ENCODE results near the gene CUL7. TPM values are rescaled to one million over a fixed set of nuclear protein-coding genes. Genes with fewer than 3 reads are reported as not detected.
"Not testable (repeated sequence)": the region's sequence is repeated elsewhere in the genome, so short reads cannot be mapped to it uniquely, and the experiment has no call there.

The CUL7 gene
- total RNA-seq, 2 experiments from 2014 or later = 12.7 to 13.0 TPM

DNA sequence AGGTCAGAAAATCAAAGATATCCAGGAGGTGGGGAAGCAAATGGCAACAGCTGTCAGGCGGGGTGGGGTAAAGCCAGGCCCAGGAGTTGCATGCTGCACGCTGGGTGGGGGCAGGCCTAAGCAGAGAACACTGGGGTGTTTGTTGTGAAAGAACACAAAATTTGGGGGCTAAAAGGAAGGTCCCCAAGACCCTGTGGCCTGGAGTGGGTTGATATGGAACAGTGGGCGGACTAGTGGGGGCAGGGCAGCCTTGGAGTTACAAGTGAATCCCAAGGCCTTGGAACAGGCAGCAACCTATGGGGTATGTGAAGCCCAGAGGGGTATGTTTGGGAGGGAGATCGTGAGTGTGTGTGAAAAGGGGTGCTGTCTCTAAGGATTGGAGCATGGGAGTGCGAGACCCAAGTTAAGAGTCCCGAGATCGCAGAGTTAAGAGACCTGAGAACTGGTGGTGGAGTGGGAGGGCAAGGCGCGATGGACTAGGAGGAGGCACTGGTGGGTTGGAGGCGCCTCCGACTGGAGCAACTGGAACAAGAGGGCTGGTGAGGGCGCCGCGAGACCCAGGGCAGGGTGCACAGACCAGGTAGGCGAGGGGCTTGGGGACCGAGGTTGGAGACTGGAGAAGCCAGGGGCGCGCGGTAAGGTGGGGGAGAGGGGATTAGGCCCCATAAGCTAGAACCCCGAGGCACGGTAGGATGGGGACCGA is 658 bp downstream of the CUL7 start:
- Mint-ChIP-seq H3K36me3 (ENCODE audit: low read depth) (peaks cover 55% of the 10 kb centered on the region), H3K4me3 (peak overlapping the region; percentile 96), H3K9me3 (no peaks in the 10 kb centered on the region), H3K4me1 (peaks cover 47% of the 10 kb centered on the region), H3K27me3 (no peaks in the 10 kb centered on the region), H3K27ac (peak overlapping the region; percentile 93)
- no peak for DNase-seq
- ChIA-PET CTCF (interaction anchor here (1.0 to 2.0 kb wide), 6 partner anchors 19 to 124 kb away, joined by 3 to 7 read pairs (median 4); partner anchors contain the start of genes CNPY3 and KLHDC3), POLR2A (interaction anchor here (0.6 to 4.4 kb wide), 17 partner anchors 8 to 331 kb away, joined by 3 to 27 read pairs (median 4); partner anchors contain the start of genes KLHDC3, MEA1, PEX6 and RPL7L1)

DNA sequence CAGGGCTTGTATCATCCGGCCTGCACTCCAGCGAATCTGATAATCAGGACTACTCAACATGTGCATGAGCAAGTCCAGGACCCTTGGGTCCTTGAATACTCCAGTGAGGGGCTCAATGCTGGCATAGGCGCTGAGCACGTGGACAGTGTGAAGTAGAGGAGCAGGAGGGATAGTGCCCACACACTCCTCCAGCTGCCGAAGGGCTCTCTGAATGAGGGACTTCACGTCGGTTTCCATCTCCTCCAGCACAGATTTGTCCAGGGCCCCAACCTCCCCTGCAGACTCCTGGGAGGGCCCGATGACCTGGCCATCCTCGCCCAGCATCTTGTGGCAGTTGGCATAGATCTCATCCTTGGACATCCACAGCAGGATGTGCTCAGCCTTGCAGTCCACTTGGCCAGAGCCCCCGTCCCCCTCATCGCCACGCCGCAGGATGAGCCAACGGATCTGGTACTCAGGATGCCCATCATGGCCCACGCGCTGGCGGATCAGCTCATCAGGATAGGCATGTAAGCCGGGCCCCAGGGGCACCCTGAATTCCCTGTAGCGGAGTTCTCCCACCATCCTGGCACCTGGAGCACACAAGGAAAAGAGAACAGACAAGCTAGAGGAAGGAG is 1.3 kb downstream of the CUL7 start:
- peaks cover 41% of the 10 kb centered on the region for H3K4me1 Mint-ChIP-seq
- peaks cover 49% of the 10 kb centered on the region for H3K36me3 Mint-ChIP-seq (ENCODE audit: low read depth)
- no peaks in the 10 kb centered on the region for H3K9me3 Mint-ChIP-seq
- POLR2A ChIA-PET = interaction anchor here (1.4 to 4.4 kb wide), 4 partner anchors 11 to 122 kb away, joined by 4 to 27 read pairs (median 8); partner anchors contain the start of genes PEX6 and RRP36
- peak overlapping the region; percentile 93 for H3K27ac Mint-ChIP-seq
- CTCF ChIA-PET = interaction anchor here (1.2 kb wide), 1 partner anchor 18 kb away, joined by 4 read pairs; no protein-coding TSS in a partner anchor
- DNase-seq = no peak
- peak overlapping the region; percentile 96 for H3K4me3 Mint-ChIP-seq
- no peaks in the 10 kb centered on the region for H3K27me3 Mint-ChIP-seq

DNA sequence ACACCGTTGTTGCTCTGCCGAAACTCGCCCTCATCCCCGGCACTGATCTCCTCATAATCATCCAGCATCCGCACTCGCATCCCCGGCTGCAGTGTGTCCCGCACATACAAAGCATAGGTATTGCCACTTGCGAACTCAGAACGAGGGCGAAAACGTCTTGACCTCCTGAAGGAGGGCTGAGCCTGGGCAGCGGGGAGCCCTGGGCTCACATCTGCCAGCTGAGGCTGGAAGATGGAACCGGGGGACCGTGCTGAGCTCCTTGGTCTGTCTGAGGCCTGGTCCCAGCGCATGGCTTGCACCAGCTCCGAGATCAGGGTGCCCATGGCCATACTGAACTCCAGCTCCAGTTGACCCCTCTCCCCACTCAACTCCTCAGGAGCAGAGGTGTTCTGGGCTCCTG is 2.7 kb downstream of the CUL7 start:
- Mint-ChIP-seq H3K36me3 (ENCODE audit: low read depth) (peaks cover 49% of the 10 kb centered on the region), H3K4me3 (no peak overlapping the region), H3K27me3 (no peaks in the 10 kb centered on the region), H3K27ac (peak overlapping the region; percentile 26), H3K9me3 (no peaks in the 10 kb centered on the region), H3K4me1 (peaks cover 37% of the 10 kb centered on the region)
- CTCF ChIA-PET = no interaction called here
- DNase-seq = no peak
- POLR2A ChIA-PET = interaction anchor here (2.5 to 4.4 kb wide), 2 partner anchors 8 to 30 kb away, joined by 15 to 27 read pairs; partner anchors contain the start of genes KLC4, MRPL2 and RRP36

DNA sequence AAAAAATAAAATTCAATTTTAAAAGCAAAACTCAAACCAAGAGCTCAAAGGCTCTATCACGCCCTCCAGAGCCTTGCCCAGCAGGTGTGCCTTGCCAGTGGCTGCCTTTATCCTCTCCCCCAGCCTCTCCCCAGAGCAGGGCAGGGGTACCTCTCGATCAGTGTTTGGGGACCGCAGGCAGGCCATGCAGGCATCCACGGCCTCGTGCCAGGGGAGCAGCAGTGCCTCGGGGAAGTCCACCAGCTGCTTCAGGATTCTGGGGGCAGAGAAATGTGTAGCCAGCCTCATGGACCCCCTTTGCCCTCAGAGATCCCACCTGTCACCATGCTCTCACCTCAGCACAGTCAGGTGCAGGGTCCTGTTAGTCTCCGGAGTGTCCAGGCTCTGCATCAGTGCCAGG is 5.7 kb downstream of the CUL7 start:
- Mint-ChIP-seq H3K4me3 (no peak overlapping the region), H3K27me3 (no peaks in the 10 kb centered on the region), H3K4me1 (peaks cover 25% of the 10 kb centered on the region), H3K36me3 (ENCODE audit: low read depth) (peaks cover 38% of the 10 kb centered on the region), H3K27ac (no peak overlapping the region), H3K9me3 (no peaks in the 10 kb centered on the region)
- ChIA-PET CTCF (interaction anchor here (1.1 kb wide), 1 partner anchor 34 kb away, joined by 4 read pairs; the partner anchor contains the start of genes KLHDC3 and MEA1), POLR2A (no interaction called here)
- no peak for DNase-seq

DNA sequence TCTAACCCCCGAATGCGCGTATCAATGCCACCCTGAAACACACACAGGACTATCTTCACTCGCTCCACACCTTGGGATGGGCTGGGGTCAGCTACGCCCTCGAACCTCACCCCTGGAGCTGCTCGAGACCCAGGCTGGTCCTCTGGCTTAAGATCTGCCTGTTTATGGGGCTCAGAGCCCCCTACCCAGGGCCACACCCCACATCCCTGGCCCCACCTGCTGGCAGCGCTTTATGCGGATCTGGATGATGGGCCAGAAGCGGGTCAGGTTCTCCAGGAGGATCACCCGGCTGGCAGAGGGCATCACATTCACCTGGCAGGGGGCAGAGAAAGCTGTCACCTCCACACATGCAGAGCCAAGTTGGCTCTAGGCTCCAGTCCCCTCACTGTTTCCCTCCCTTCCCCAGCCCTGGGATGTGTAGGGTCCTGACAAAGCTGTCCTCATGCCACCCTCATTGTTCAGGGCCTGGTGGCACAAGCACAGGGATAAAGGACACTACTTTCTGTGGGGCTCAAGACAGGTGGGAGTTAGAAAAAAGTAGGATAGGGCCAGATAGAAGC is 8.2 kb downstream of the CUL7 start:
- no peaks in the 10 kb centered on the region for H3K9me3 Mint-ChIP-seq
- H3K4me1 Mint-ChIP-seq = peaks cover 3% of the 10 kb centered on the region
- H3K27ac Mint-ChIP-seq = no peak overlapping the region
- ChIA-PET CTCF (no interaction called here), POLR2A (interaction anchor here (0.8 to 1.2 kb wide), 4 partner anchors 8 to 31 kb away, joined by 3 read pairs; partner anchors contain the start of genes CUL7 and KLHDC3)
- DNase-seq = no peak
- H3K4me3 Mint-ChIP-seq = no peak overlapping the region
- no peaks in the 10 kb centered on the region for H3K27me3 Mint-ChIP-seq
- H3K36me3 Mint-ChIP-seq (ENCODE audit: low read depth) = peaks cover 30% of the 10 kb centered on the region

DNA sequence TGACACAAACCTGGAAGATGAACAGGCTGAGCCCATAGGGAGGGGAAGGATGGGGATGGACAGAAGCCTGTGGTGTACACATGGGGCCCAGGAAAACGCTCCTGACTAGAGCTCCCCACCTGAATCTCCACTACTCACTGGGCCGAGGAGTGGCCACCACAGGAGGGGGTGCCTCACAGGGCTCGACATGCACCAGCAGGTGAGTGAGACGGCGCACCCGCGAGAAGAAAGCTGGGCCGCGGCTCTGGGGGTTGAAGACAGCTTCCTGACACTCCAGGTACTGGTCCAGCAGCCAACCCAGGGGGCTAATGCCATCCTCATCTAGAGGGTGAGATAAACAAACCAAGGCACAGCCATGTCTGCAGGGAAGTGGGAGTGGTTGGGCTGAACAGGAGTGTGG is 10.3 kb downstream of the CUL7 start:
- no peaks in the 10 kb centered on the region for H3K4me1 Mint-ChIP-seq
- H3K27me3 Mint-ChIP-seq = no peaks in the 10 kb centered on the region
- H3K27ac Mint-ChIP-seq = no peak overlapping the region
- H3K4me3 Mint-ChIP-seq = no peak overlapping the region
- peaks cover 30% of the 10 kb centered on the region for H3K36me3 Mint-ChIP-seq (ENCODE audit: low read depth)
- H3K9me3 Mint-ChIP-seq = no peaks in the 10 kb centered on the region
- no peak for DNase-seq
- ChIA-PET POLR2A (interaction anchor here (0.8 kb wide), 1 partner anchor 10 kb away, joined by 4 read pairs; the partner anchor contains the start of gene CUL7), CTCF (no interaction called here)

DNA sequence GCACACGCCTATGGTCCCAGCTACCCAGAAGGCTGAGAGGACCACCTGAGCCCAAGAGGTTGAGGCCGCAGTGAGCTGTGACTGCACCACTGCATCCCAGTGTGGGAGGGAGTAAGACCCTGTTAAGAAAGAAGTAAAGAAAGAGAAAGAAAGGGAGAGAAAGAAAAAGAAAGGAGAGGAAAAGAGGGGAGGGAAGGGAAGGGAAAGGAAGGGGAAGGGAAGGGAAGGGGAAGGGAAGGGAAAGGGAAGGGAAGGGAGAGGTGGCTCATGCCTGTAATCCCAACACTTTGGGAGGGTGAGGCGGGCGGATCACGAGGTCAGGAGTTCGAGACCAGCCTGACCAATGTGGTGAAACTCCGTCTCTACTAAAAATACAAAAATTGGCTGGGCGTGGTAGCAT is 12.2 kb downstream of the CUL7 start:
- CTCF ChIA-PET = not testable (repeated sequence)

DNA sequence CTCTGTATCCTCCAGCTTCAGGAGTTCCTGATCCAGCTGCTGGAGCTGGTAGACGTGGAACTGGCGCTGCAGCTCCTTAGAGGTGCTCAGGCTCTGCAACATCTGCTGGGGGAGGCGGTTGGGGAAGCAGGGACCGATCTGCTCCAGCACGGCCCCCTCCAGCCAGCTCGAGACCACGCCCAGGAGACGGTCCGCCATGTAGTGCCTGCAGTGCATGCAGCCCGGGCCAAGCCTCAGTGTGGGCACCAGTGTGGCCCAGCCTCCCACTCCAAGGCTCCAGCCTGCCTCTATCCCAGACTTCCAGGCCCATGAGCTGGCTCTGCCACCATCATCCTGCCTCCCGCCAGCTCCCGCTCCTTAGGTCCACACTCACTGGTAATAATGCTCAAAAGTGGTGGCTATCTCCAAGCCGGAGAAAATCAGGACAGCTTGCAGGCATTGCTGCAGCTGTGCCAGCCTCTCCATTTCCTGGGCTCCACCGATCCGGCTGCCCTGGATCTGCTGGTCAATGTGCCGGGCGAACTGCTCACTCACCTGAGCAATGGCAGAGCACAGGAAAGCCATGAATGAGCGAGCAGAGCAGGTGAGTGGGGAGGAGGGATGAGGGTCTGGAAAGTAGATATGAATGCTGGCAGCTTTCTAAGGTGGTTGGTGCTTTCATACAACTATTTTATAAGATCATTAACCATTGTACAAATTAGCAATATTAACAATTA is 13.0 kb downstream of the CUL7 start:
- Mint-ChIP-seq H3K4me1 (no peaks in the 10 kb centered on the region), H3K27me3 (no peaks in the 10 kb centered on the region), H3K36me3 (ENCODE audit: low read depth) (peaks cover 32% of the 10 kb centered on the region), H3K27ac (no peak overlapping the region), H3K4me3 (no peak overlapping the region), H3K9me3 (no peaks in the 10 kb centered on the region)
- CTCF ChIA-PET = no interaction called here
- no peak for DNase-seq
- POLR2A ChIA-PET = interaction anchor here (0.9 to 1.0 kb wide), 2 partner anchors 9 to 13 kb away, joined by 3 read pairs; partner anchors contain the start of gene CUL7

More for the DNA sequence above, 12.2 kb downstream of the CUL7 start:
- H3K4me3 Mint-ChIP-seq, H3K27ac Mint-ChIP-seq, H3K9me3 Mint-ChIP-seq, H3K27me3 Mint-ChIP-seq, H3K4me1 Mint-ChIP-seq, DNase-seq, POLR2A ChIA-PET: not testable (repeated sequence)
- H3K36me3 Mint-ChIP-seq (ENCODE audit: low read depth) = peaks cover 37% of the 10 kb centered on the region

DNA sequence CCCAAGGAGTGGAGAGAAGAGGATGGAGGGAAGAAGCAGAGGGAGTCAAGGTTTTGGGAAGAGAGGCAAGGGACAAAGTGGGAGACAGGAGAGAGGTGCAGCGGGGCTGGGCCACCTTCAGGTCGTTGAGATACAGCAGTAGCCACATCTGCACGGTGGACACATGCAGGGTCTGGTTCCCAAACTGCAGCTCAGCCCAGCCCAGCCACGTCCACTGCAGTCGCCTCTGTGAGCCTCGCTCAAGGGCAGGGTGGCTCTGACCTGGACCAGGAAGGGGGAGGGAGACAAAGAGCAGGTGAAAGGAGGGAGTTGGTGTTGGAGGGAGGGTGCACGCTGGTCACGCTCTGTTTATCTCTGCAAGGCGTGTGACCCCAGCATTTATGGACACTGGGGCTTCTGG is 14.9 kb downstream of the CUL7 start:
- ChIA-PET POLR2A (no interaction called here), CTCF (interaction anchor here (0.6 kb wide), 1 partner anchor 23 kb away, joined by 5 read pairs; no protein-coding TSS in a partner anchor)
- Mint-ChIP-seq H3K9me3 (no peaks in the 10 kb centered on the region), H3K27me3 (no peaks in the 10 kb centered on the region), H3K27ac (peak overlapping the region; percentile 35), H3K4me1 (no peaks in the 10 kb centered on the region), H3K4me3 (no peak overlapping the region), H3K36me3 (ENCODE audit: low read depth) (peaks cover 40% of the 10 kb centered on the region)
- DNase-seq = no peak

DNA sequence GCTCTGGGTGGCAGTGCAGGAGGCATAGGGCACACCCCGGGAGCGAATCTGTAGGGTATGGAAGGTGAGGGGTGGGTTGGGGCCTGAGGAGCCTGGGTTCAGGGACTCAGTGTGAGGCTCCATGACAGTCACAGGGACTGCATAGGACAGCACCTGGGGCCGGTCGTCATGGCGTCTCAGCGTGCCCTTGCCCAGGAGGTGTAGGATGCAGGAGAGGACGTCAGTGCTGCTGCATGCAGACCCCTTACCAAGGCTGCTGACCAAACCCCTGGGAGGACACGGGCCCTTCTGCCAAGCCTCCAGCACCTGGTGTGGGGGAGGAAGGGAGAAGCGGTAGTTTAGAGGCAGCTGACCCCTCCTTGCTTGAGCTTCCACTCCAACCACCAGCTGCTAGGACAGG is 15.9 kb downstream of the CUL7 start:
- ChIA-PET POLR2A (no interaction called here), CTCF (no interaction called here)
- no peak overlapping the region for H3K27ac Mint-ChIP-seq
- H3K4me3 Mint-ChIP-seq = no peak overlapping the region
- H3K9me3 Mint-ChIP-seq = no peaks in the 10 kb centered on the region
- H3K27me3 Mint-ChIP-seq = no peaks in the 10 kb centered on the region
- H3K4me1 Mint-ChIP-seq = peaks cover 3% of the 10 kb centered on the region
- peaks cover 44% of the 10 kb centered on the region for H3K36me3 Mint-ChIP-seq (ENCODE audit: low read depth)
- no peak for DNase-seq

DNA sequence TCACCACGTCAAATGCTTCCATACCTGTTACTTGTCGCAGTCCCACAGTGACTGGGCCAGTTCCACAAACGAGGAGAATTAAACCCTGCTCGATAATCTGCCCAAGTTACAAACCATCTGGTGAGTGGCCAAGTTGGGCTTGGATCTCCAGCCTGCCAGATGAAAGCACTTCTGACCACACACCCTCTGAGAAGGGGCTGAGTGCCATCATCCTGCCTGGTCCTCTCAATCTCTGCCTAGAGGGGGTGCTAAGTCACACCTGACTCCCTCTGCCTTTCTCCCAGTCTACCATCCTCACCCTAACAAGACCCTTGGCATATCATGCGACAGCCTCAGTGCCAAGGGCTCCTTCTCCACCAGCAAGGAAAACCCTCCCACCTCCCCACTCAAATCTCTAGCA is 16.5 kb downstream of the CUL7 start:
- Mint-ChIP-seq H3K27me3 (no peaks in the 10 kb centered on the region), H3K4me1 (peaks cover 3% of the 10 kb centered on the region), H3K27ac (no peak overlapping the region), H3K4me3 (no peak overlapping the region), H3K36me3 (ENCODE audit: low read depth) (peaks cover 41% of the 10 kb centered on the region), H3K9me3 (no peaks in the 10 kb centered on the region)
- CTCF ChIA-PET = no interaction called here
- POLR2A ChIA-PET = no interaction called here
- no peak for DNase-seq

DNA sequence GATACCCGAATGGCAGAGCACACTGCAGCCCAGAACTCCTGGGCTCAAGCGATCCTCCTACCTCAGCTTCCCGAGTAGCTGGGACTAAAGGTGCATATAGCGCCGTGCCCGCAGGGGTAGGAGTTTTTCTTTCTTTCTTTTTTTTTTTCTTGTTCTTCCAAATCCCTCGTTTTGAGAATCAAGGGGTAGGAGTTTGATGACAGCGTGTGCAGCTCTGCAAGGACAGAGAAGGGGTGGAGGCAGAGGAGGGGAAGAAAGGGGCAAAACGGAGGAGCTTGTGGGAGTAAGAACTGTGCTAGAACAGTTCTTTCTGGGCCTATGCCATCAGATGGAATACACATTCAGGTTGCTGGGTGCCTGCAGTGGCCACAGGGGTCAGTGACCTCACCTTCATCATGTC is 16.9 kb downstream of the CUL7 start:
- Mint-ChIP-seq H3K9me3 (no peaks in the 10 kb centered on the region), H3K36me3 (ENCODE audit: low read depth) (peaks cover 42% of the 10 kb centered on the region), H3K27me3 (no peaks in the 10 kb centered on the region), H3K4me1 (peaks cover 5% of the 10 kb centered on the region), H3K4me3 (no peak overlapping the region), H3K27ac (no peak overlapping the region)
- CTCF ChIA-PET = no interaction called here
- no peak for DNase-seq
- POLR2A ChIA-PET = no interaction called here

All from activated CD4-positive, alpha-beta memory T cell treated with anti-CD3 and anti-CD28 coated beads, Interleukin-2, amount 10 ng/mL, durations not matched to agents 7 days and 5 days (primary cell).